Ovary (tissue), 9 donors: Measurements from ENCODE around the gene PTX3. TPM values are rescaled to one million over a fixed set of nuclear protein-coding genes. Genes with fewer than 3 reads are reported as not detected.

Source experiments
- DNase-seq, 5 donors: peaks; one replicate each; pipeline ENCODE4 v3.0.0-alpha.2; 2019 to 2020
- H3K27ac ChIP-seq, 2 donors: fragments of 200-600 bp; one replicate each; pipeline versions ENCODE4 v1.5.1 to v1.8.0; 2019 to 2022
- H3K27me3 ChIP-seq: fragments of 200-600 bp; one replicate; pipeline ENCODE4 v1.8.0; 2022
- H3K36me3 ChIP-seq: fragments of 200-600 bp; sonication (generic); one replicate; pipeline ENCODE4 v1.5.1; 2019
- H3K4me1 ChIP-seq: one replicate; pipeline ENCODE4 v1.8.1; 2013; ENCODE audit warnings: mild to moderate bottlenecking, moderate library complexity; ENCODE audit not compliant: insufficient read depth
- H3K4me3 ChIP-seq: fragments of 200-600 bp; sonication (generic); one replicate; pipeline ENCODE4 v1.5.1; 2017
- H3K9me3 ChIP-seq, 2 donors: fragments of 200-600 bp in 1 of 2; sonication (generic) in 1 of 2; one replicate each; pipeline versions ENCODE4 v1.5.1 to v1.8.1; 2013 to 2019; ENCODE audit warnings: mild to moderate bottlenecking in 1 of 2, moderate library complexity in 1 of 2
- EP300 ChIP-seq: sonication (generic); formaldehyde crosslinking; IDR thresholded peaks from one replicate; pipeline ENCODE4 v1.6.1; 2017; ENCODE audit warnings: antibody characterized with exemption
- POLR2A ChIP-seq: fragments of 450-650 bp; IDR thresholded peaks from one replicate; pipeline ENCODE4 v1.6.1; 2017; ENCODE audit warnings: antibody characterized with exemption, mild to moderate bottlenecking, moderate library complexity
- WGBS, 3 donors: extraction: QIAGEN DNeasy Blood & Tissue Kit in 1 of 3; methylation state at CpG; one replicate each; pipeline versions ENCODE4 v1.1.5 to v1.1.7; 2013 to 2017; 5-methylcytosine and 5-hydroxymethylcytosine counted together
- intact Hi-C, 4 donors: fragments of 100-400 bp; cut with DNase I; formaldehyde crosslinking; loops; one replicate each; pipeline versions ENCODE4 v1.11.0 to v1.15.1; 2022 to 2023
- polyA plus RNA-seq, 2 donors: library from polyadenylated mRNA; stranded (reverse); fragments of 200-250 nt in 1 of 2; fragments of 350-450 nt in 1 of 2; fragmentation: Illumina TruSeq in 1 of 2; extraction: RNeasy Lipid Tissue Mini Kit (QIAGEN cat#74804) in 1 of 2; gene quantifications; one replicate each; pipeline ENCODE4 v1.2.3, GENCODE V29; 2013 to 2014
- total RNA-seq, 7 donors: library from RNA; depleted of rRNA in 2 of 7; stranded (reverse); fragments of >200 nt in 2 of 7; fragmentation: NEBNext Ultra II Directional in 3 of 7; extraction: Animal tissue kit (Norgen Biotek cat#: 25700) in 3 of 7; gene quantifications; one replicate each; pipeline versions ENCODE4 v1.1.0 to v1.2.4, GENCODE V29; 2016 to 2023
- TF ChIP-seq, protein P1 (sequence below), 3 donors: fragments of 450-650 bp in 2 of 3; fragments of 200-600 bp in 1 of 3; IDR thresholded peaks; one replicate each; pipeline versions ENCODE4 v1.5.1 to v1.8.0; 2016 to 2022; ENCODE audit warnings: antibody characterized with exemption in 3 of 3, mild to moderate bottlenecking in 1 of 3
- donor health status: DM: no; HTN: no; CAD: no; lungs with moderate emphysema.
- donor health status: DM: no; HTN: no; CAD: no.
- donor health status: Bipolar disorder and iron deficiency.
- donor health status: DM: yes; HTN: yes; CAD: no.
- donor health status: DM: no; HTN: no; CAD: no.
- donor health status: DM: yes; HTN: yes; CAD: no.

PTX3 gene
- total and polyA plus RNA-seq, 9 donors: 0.61 to 3.0 (median 1.7) TPM; not detected in 1

DNA sequence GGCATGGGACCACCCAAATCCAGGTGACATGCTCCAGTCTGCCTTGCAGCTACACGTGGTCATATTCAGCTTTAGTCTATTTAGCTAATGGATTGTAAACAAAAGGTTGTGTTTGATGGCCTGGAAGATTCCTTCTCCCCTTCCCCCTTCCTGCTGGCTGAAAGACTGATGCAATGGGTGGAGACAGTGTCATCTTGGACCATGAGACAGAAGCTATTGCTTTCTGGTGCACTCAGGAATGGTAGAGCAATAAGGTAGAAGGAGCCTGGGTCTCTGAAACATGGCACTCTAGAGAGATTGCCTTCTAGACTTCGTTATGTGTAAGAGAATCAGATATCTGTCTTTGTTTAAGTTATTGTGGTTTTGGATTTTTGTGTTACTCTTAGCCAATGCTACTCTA lies 25.7 kb upstream of the PTX3 start:
- no peaks in the 10 kb centered on the region for H3K9me3 ChIP-seq
- TF ChIP-seq, protein P1, sequence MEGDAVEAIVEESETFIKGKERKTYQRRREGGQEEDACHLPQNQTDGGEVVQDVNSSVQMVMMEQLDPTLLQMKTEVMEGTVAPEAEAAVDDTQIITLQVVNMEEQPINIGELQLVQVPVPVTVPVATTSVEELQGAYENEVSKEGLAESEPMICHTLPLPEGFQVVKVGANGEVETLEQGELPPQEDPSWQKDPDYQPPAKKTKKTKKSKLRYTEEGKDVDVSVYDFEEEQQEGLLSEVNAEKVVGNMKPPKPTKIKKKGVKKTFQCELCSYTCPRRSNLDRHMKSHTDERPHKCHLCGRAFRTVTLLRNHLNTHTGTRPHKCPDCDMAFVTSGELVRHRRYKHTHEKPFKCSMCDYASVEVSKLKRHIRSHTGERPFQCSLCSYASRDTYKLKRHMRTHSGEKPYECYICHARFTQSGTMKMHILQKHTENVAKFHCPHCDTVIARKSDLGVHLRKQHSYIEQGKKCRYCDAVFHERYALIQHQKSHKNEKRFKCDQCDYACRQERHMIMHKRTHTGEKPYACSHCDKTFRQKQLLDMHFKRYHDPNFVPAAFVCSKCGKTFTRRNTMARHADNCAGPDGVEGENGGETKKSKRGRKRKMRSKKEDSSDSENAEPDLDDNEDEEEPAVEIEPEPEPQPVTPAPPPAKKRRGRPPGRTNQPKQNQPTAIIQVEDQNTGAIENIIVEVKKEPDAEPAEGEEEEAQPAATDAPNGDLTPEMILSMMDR (IDR thresholded peaks at IDR 0.05): no peak
- TF ChIP-seq EP300 (no peak), POLR2A (no peak)
- no peaks in the 10 kb centered on the region for H3K4me1 ChIP-seq
- no peaks in the 10 kb centered on the region for H3K36me3 ChIP-seq
- no peak for DNase-seq
- no peak overlapping the region for H3K4me3 ChIP-seq
- no peak overlapping the region for H3K27ac ChIP-seq
- WGBS, 3 donors: 59 to 81% (median 64%) methylated on average over 2 of the region's 2 CpGs
- H3K27me3 ChIP-seq: no peaks in the 10 kb centered on the region
- intact Hi-C loops: no loop called here

DNA sequence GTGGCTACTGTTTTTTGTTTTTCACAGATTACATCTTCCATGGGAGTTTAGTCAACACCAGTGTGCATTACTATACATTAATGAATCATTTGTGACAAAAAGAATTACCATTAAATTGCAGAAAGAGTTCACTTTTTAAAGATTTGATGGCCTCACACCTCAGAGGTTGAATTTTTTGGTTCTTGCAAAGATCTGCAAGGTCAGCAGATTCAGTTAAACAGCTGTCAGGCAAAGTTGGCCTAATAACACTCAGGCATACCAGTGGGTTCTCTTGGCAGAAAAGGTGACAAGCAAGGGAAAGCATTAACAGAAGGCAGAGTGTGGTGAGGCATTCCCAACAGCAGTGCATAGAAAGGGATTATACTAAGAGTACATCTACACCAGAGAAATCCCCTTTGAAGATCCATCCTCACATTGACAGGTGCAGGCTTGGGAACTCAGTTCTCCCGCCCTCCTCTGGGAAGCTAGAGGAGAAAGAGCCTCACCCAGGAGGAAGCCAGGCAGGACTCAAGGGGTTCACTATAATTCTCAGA lies 24.3 kb upstream of the PTX3 start:
- TF ChIP-seq EP300 (no peak), POLR2A (no peak)
- TF ChIP-seq, protein P1 (IDR thresholded peaks at IDR 0.05): no peak
- no peak overlapping the region for H3K4me3 ChIP-seq
- WGBS, 3 donors: 92 to 93% (median 92%) methylated on average over 1 of the region's 1 CpG
- intact Hi-C loops: no loop called here
- no peak overlapping the region for H3K27ac ChIP-seq
- H3K4me1 ChIP-seq: no peaks in the 10 kb centered on the region
- no peak for DNase-seq
- H3K9me3 ChIP-seq: no peaks in the 10 kb centered on the region
- H3K36me3 ChIP-seq: no peaks in the 10 kb centered on the region
- no peaks in the 10 kb centered on the region for H3K27me3 ChIP-seq

DNA sequence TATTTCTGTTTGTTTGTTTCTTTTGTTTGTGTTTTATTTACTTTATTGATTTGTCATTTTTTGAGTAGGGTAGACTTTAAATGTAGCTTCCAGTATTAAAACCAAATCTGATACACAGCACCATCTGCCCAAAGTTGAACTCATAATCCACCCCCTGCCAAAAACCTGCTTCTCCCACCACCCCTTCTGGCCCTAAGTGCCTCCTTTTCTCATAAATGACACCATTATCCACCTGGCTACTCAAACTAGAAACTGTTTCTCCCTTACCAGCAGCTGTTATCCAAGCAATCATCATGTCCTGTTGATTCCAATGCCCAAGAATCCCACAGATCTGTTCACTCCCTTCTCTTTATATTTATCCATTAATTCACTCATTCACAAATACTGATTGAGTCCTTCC lies 21.8 kb upstream of the PTX3 start:
- no peaks in the 10 kb centered on the region for H3K36me3 ChIP-seq
- no peak for DNase-seq
- H3K9me3 ChIP-seq: no peaks in the 10 kb centered on the region
- TF ChIP-seq EP300: no peak
- TF ChIP-seq, protein P1 (IDR thresholded peaks at IDR 0.05): no peak
- no peak for TF ChIP-seq POLR2A
- no peak overlapping the region for H3K27ac ChIP-seq
- H3K4me3 ChIP-seq: no peak overlapping the region
- H3K4me1 ChIP-seq: no peaks in the 10 kb centered on the region
- intact Hi-C loops: no loop called here
- no peaks in the 10 kb centered on the region for H3K27me3 ChIP-seq

DNA sequence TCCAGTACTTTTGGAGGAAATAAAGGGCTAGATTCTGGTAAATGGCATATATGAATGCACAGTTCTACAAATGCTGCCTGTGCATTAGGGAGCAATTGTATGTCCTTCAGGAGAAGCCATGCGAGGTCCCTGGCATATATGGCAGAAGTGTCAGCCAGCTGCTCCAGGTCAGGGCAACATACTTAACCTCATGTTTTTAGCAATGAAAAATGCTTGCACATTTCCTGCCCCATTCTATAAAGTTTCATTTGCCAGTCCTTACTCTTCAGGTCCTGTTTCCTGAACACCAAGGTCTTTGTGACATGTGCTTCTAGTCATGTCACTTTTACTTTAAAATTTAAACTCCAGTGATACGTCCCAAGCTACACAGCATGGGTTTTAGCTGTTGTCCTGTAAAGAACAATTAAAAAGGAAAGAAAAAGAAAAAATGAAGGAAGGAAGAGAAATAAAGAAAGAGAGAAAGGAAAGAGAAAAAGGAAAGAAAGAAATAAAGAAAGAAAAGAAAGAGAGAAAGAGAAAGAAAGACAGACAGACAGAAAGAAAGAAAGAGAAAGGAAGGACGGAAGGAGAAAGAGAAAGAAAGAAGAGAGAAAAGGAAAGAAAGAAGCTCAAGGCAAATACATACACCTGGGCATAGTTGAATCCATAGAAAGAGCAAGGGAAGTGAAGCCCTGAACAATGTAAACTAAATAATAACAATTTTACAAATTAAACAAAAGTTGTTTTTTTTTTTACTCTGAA lies 20.1 kb upstream of the PTX3 start:
- intact Hi-C loops: no loop called here
- DNase-seq: no peak

More for the DNA sequence above, 20.1 kb upstream of the PTX3 start:
- Histone ChIP-seq H3K9me3 (no peaks in the 10 kb centered on the region), H3K4me1 (no peaks in the 10 kb centered on the region), H3K4me3 (no peak overlapping the region), H3K27ac (no peak overlapping the region), H3K27me3 (no peaks in the 10 kb centered on the region), H3K36me3 (no peaks in the 10 kb centered on the region)
- WGBS, 3 donors: 62 to 72% (median 68%) methylated on average over 3 of the region's 3 CpGs
- TF ChIP-seq POLR2A (no peak), EP300 (no peak)
- TF ChIP-seq, protein P1 (IDR thresholded peaks at IDR 0.05): no peak
